SK-N-MC (cell line): ENCODE data around the gene KNCN.

Experiments
- EZH2 ChIP-seq: fragments of 200-600 bp; sonication (generic); IDR thresholded peaks from one replicate; pipeline ENCODE4 v1.6.1; 2017; ENCODE audit warnings: antibody characterized with exemption
- FOXP2 ChIP-seq: optimal IDR thresholded peaks from 2 replicates; pipeline ENCODE3; 2011; ENCODE audit warnings: mild to moderate bottlenecking, moderate library complexity; ENCODE audit not compliant: insufficient read depth; ENCODE audit errors: extremely low read length, control extremely low read depth
- POLR2AphosphoS5 ChIP-seq: IDR thresholded peaks from 2 replicates; pipeline ENCODE4 v1.6.1; 2012; ENCODE audit warnings: mild to moderate bottlenecking, low read depth, low read length, borderline replicate concordance

GRCh38 chr1:46520063-46520911, 31.2 kb downstream of the KNCN start:
- no peak for TF ChIP-seq POLR2AphosphoS5
- no peak for TF ChIP-seq EZH2
- no peak for TF ChIP-seq FOXP2
